Sciatic nerve (tissue), 2 donors: Measurements from ENCODE around the gene GJB1. TPM values are rescaled to one million over a fixed set of nuclear protein-coding genes. Genes with fewer than 3 reads are reported as not detected.

ENCODE experiments used
- ATAC-seq: fragments of 200-7000 bp; cut with Tn5 transposase; one replicate; pipeline ENCODE4 v1.9.1; 2020; ENCODE audit warnings: mild to moderate bottlenecking, moderate library complexity
- DNase-seq: peaks from one replicate; pipeline ENCODE4 v3.0.0-alpha.2; 2020; ENCODE audit warnings: low spot score
- intact Hi-C: fragments of 100-400 bp; cut with DNase I; formaldehyde crosslinking; loops from one replicate; pipeline ENCODE4 v1.14.2; 2022
- total RNA-seq: library from RNA; stranded (reverse); fragmentation: NEBNext Ultra II Directional; extraction: Animal tissue kit (Norgen Biotek cat#: 25700); gene quantifications from one replicate; pipeline ENCODE4 v1.2.1, GENCODE V29; 2021
- donor health status: DM: no; HTN: no; CAD: no.
- donor health status: DM: no; HTN: no; CAD: no.

GJB1 gene
- total RNA-seq, 1 donor from 2014 or later: 17.5 TPM

DNA sequence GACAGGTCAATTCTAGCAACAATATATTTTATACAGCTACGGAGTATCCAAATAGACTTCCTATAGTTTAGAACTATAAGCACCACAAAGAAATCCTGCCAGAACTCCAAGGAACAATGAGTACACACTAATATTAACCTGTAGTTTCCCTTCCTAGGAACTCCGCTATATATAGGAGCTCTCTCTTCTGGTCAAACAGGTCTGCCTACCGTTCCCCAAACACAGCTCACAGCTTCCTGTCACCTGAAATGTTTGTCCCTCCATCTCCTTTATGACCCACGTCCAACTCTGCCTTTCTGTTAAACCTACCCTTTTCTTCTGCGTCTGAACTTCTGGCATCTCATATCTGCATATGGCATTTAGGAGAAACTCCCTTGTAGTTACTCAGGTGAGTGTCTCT, 10.5 kb upstream of the GJB1 start:
- DNase-seq (no peak), ATAC-seq (no peak)
- intact Hi-C loops: no loop called here

DNA sequence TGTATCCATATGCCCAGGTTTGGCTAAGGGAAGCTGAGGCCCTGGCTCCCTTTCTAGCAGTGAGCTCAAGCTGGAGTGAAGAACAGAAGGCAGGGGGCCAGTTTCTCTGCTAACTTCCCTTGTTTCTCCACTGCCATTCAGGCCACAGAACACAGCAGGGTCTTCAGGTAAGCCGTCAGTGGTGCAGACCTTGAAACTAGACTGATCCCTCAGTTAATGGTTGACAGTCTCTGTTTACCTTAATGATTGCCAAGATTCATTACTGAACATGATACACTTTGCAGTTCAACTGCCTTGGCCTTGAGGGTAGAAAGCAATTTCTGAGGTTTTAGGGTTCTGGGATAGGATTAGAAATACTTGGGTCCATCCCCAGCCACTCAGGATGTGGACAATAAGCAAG, 8.9 kb upstream of the GJB1 start:
- intact Hi-C loops: no loop called here
- DNase-seq (no peak), ATAC-seq (no peak)

DNA sequence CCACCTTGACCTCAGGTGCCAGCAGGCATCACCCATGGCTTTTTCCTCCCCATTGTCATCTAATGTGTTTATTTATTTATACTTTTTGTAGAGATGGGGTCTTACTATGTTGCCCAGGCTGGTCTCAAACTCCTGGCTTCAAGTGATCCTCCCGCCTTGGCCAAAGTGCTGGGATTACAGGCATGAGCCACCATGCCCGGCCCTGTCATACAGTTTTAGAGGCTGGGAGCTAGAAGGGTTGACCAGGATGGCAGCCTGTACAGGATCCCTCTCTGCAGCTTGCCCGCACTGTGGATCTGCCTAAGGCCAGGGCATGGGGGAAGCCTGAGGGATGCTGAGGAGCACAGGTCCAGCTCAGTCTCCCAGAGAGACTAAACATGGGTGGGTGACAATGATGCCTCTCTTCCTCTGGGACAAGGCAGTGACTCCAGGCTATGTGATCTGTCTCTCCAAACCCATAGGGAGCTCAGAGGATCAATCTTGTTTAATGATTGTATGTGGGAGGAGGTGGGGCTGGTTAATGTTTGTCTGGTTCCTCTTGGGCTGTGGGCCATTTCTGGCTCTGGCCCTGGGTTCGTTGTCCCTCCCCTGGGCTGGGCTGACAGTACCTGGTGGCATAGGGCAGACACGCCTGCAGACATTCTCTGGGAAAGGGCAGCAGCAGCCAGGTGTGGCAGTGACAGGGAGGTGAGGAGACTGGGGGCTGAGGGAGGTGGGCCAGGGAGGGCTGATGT, 8.3 kb upstream of the GJB1 start:
- intact Hi-C loops: no loop called here
- ATAC-seq: no peak
- no peak for DNase-seq

DNA sequence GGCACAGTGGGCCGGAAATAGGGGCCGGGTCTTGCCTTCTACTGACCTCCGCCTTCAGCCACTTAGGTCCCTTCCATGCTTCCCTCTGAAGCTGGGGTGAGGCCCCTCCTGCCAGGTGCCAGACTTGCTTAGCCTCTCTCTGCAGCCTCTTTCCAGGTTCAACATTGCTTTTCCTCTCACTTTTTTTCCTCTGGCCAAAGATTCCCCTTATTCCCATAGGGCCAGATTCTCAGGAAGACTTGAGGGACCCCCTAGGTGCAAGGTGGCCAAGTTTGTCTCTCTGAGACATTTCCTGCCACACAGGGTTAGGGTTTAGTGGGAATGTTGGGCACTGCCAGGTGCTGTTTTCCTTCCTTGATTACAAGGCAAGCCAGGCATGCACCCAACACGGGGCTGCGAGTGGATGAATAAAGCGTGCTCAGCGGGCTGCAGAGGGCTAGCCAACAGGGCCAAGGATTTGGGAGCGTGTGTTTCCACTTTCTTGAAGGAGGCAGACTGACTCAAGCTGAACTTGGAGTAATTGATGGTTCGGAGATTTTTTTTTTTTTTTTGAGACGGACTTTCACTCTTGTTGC, 7.6 kb upstream of the GJB1 start:
- no peak for DNase-seq
- ATAC-seq: no peak
- intact Hi-C loops: no loop called here

DNA sequence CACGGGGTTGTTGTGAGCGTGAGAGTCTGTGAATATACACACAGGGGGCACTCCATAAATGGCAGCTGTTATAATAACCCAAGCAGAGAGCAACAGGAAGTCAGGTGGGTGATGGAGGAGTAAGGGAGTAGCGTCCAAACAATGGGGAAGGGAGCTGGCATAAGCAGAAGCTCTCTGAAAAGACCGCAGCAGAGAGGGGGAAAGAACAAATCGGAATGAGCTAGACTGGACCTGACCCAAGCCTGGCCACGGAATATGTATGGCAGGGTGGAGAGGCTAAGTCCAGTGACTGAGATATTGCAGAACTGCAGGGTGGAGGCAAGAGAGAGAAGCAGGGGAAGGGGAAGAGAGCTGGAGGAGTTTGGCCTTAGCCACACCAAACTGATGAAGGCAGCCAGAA, 6.5 kb upstream of the GJB1 start:
- intact Hi-C loops: no loop called here
- no peak for ATAC-seq
- no peak for DNase-seq

GRCh38 chrX:71217298-71217697, 5.7 kb upstream of the GJB1 start:
- intact Hi-C loops: no loop called here
- no peak for DNase-seq
- no peak for ATAC-seq

DNA sequence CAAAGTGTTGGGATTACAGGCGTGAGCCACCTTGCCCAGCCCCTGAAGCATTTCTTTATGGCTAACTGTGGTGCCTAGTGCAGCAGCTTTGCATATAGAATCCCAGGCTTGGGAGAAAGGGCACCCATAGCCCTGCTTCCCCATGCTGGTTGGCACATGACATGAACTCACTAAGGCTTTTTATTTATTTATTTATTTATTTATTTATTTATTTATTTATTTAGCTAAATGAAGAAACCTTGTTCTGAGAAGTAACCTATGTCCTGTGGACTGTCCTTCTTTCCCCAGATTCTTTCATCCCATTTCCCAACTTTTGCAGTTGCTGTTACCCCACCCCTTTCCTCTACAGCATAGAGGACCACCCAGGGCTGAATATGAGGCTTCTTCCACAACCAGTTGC, 1.9 kb upstream of the GJB1 start:
- DNase-seq (no peak), ATAC-seq (no peak)
- intact Hi-C loops: no loop called here

DNA sequence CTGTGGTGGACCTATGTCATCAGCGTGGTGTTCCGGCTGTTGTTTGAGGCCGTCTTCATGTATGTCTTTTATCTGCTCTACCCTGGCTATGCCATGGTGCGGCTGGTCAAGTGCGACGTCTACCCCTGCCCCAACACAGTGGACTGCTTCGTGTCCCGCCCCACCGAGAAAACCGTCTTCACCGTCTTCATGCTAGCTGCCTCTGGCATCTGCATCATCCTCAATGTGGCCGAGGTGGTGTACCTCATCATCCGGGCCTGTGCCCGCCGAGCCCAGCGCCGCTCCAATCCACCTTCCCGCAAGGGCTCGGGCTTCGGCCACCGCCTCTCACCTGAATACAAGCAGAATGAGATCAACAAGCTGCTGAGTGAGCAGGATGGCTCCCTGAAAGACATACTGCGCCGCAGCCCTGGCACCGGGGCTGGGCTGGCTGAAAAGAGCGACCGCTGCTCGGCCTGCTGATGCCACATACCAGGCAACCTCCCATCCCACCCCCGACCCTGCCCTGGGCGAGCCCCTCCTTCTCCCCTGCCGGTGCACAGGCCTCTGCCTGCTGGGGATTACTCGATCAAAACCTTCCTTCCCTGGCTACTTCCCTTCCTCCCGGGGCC, 1.2 kb downstream of the GJB1 start:
- intact Hi-C loops: no loop called here
- ATAC-seq (no peak), DNase-seq (no peak)

DNA sequence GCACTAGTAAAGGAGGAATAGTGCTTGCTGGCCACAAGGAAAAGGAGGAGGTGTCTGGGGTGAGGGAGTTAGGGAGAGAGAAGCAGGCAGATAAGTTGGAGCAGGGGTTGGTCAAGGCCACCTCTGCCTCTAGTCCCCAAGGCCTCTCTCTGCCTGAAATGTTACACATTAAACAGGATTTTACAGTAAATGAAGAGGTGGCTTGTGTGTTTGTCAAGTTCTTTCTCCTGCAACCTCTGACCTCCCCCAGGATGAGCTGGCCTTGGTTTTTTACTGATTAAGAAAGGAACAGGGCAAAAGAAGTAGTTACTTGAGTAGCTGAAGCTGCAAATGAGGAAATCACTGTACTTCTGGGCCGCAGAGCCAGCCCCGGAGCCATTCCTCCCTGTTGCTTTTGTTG, 2.0 kb downstream of the GJB1 start:
- intact Hi-C loops: no loop called here
- DNase-seq (no peak), ATAC-seq (no peak)

- intact Hi-C loops: no loop called here
- no peak for ATAC-seq
- no peak for DNase-seq
Observed at GRCh38 chrX:71225676-71226075, 2.7 kb downstream of the GJB1 start.

DNA sequence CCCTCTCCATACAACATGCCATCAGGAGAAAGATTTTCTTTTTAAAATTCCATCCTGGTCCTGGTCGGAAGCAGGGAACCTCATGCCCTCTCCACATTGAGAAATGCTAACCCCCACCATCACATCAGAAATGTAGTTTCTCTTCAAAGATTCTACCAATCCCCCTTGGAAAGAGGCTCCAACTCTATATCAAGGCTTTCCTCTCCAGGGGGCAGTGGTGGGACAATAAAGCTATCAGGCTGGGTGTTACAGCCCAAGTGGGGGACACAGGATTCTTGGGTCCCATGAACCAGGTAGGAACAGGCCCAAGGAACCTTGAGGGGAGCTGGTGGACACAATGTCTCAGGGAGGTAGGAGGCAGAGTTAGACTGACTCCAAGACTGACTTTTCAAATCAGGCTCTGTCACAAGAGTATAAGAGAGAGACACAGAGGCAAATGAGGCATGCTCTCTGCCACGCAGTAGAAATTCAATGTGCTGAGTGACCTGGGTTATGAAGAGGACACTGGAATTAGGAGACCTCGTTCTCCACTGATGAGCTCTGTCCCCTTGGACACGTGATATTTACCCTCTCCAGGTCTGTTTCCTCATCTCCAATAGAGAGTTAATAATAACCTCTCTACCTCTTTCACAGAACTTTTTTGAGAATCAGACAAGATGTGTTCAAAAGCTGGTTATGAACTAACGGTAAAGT, 4.5 kb downstream of the GJB1 start:
- ATAC-seq: no peak
- intact Hi-C loops: no loop called here
- no peak for DNase-seq

DNA sequence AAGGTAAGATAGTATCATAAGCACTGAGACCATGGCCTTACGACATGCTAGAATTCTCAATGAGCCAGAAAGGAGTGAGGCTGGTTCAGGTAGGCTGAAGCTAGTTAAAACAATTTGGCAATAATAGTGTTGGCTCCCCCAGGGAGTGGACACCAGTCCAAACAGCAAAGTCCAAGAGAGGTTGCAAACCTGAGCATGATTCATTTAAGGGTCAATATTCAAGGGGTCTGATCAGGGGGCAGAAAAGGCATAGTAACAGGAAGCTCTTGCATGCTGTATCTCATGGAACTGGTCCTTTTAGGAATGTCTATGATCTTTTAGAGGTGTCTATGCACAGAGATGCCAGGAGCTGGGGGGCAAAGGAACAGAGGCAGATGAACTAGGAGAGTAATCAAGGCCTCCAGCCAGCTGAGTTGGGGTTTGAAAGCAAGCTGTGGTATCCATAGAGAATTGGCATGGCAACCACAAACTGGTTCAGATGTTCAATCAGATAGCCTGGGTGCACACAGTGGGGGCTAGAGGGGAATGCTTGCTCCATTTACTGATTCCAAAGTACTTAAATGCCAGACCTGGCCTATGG, 5.1 kb downstream of the GJB1 start:
- no peak for ATAC-seq
- DNase-seq: no peak
- intact Hi-C loops: no loop called here

DNA sequence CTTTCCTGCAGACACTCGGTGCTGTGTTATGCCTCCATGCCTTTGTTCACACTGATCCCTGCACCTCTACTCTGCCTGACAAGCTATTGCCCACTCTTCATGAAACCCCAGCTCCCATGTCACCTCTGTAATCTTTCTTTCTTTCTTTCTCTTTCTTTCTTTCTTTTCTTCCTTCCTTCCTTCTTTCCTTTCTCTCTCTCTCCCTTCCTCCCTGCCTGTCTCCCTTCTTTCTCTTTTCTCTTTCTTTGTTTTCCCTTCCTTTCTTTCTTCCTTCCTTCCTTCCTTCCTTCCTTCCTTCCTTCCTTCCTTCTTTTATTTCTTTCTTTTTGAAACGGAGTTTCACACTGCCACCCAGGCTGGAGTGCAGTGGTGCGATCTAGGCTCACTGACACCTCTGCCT, 12.5 kb downstream of the GJB1 start:
- ATAC-seq (no peak), DNase-seq (no peak)
- intact Hi-C loops: no loop called here

- DNase-seq (no peak), ATAC-seq (no peak)
- intact Hi-C loops: no loop called here
Observed at GRCh38 chrX:71236836-71237235, 13.8 kb downstream of the GJB1 start.

DNA sequence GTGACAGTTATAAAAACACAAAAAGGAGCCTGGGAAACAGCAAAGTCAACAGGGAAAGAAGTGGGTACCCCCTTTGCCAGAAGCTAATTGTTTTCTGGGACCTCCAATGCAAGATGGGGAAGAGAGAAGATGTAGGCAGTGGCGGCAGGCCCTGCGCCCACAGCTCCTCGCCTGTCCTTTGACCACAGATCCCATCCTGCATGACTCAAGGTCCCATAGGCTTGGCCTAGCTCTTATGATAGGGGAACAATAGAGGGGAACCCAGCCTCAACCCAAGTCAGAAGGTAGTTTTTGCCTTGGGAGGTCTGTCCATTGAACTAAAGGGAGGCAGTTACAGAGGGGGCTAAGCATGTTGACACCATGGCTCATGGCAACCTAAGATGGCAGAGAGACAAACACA, 16.8 kb downstream of the GJB1 start:
- no peak for DNase-seq
- intact Hi-C loops: no loop called here
- no peak for ATAC-seq

DNA sequence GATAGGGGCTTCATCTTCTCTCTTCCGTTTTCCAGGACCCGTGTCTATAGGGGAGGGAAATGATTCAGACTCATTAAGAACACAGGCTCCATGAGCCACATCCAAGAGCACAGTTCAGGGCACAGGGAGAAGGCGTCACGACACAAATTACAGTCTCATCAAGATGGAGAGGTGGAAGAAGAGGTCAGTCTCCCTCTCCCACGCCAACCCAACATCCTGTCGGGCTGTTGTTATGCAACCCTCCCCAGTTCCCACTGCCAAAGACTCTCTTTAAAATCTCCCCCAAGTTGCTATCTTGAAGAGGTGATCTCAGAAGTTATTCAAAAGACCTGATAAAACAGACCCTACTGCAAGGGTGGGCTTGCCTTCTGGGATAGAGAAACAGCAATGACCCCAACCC, 18.3 kb downstream of the GJB1 start:
- intact Hi-C loops: no loop called here
- DNase-seq (no peak), ATAC-seq (no peak)

- ATAC-seq (no peak), DNase-seq (no peak)
- intact Hi-C loops: no loop called here
Observed at GRCh38 chrX:71244359-71245128, 21.5 kb downstream of the GJB1 start.

- DNase-seq (no peak), ATAC-seq (no peak)
- intact Hi-C loops: no loop called here
Observed at GRCh38 chrX:71245159-71245558, 22.1 kb downstream of the GJB1 start.

- no peak for ATAC-seq
- no peak for DNase-seq
- intact Hi-C loops: no loop called here
Observed at GRCh38 chrX:71250841-71251240, 27.8 kb downstream of the GJB1 start.
